Neuronal stem cell (in vitro differentiated cells): Measurements from ENCODE around the gene RAB35.

Experiments
- DNase-seq: peaks from one replicate; pipeline ENCODE4 v3.0.0-alpha.2; 2013; ENCODE audit warnings: low spot score
- H2AFZ ChIP-seq: one replicate; pipeline ENCODE4 v1.6.1; 2013; ENCODE audit warnings: mild to moderate bottlenecking, low read length, inconsistent platforms
- H2AK5ac ChIP-seq: 2 replicates; pipeline ENCODE4 v1.6.1; 2013; ENCODE audit warnings: low read depth, mild to moderate bottlenecking, inconsistent platforms, low read length, moderate library complexity, mixed read lengths
- H2BK120ac ChIP-seq: 2 replicates; pipeline ENCODE4 v1.6.1; 2013; ENCODE audit warnings: low read depth, mild to moderate bottlenecking, inconsistent platforms, low read length, moderate library complexity, mixed read lengths
- H2BK12ac ChIP-seq: one replicate; pipeline ENCODE4 v1.6.1; 2013; ENCODE audit warnings: low read length, inconsistent platforms
- H2BK15ac ChIP-seq: 2 replicates; pipeline ENCODE4 v1.6.1; 2013; ENCODE audit warnings: mild to moderate bottlenecking, low read length, inconsistent platforms, mixed read lengths
- H2BK5ac ChIP-seq: one replicate; pipeline ENCODE4 v1.6.1; 2013; ENCODE audit warnings: inconsistent platforms, mild to moderate bottlenecking, low read length, moderate library complexity
- H3K14ac ChIP-seq: one replicate; pipeline ENCODE4 v1.6.1; 2013; ENCODE audit warnings: low read length, inconsistent platforms
- H3K18ac ChIP-seq: 2 replicates; pipeline ENCODE4 v1.6.1; 2013; ENCODE audit warnings: low read length, inconsistent platforms
- H3K23ac ChIP-seq: 2 replicates; pipeline ENCODE4 v1.6.1; 2013; ENCODE audit warnings: low read depth, mild to moderate bottlenecking, mixed read lengths, low read length, inconsistent platforms; ENCODE audit not compliant: poor library complexity
- H3K27ac ChIP-seq: replicated peaks from 3 replicates; pipeline ENCODE4 v1.5.1; 2013; ENCODE audit warnings: low read length, inconsistent platforms
- H3K27me3 ChIP-seq, 3 experiments: 2 replicates each; pipeline ENCODE4 v1.6.1; 2013; ENCODE audit warnings: low read length in 3 of 3, mild to moderate bottlenecking in 2 of 3, inconsistent platforms in 1 of 3, low read depth in 1 of 3, mixed read lengths in 1 of 3, moderate library complexity in 1 of 3; ENCODE audit not compliant: control insufficient read depth in 3 of 3, insufficient read depth in 3 of 3
- H3K36me3 ChIP-seq, 2 donors: replicated peaks in 1 of 2; 2 replicates each; pipeline ENCODE4 v1.6.1; 2013; ENCODE audit warnings: low read length in 2 of 2; ENCODE audit not compliant: control insufficient read depth in 2 of 2, insufficient read depth in 2 of 2
- H3K4ac ChIP-seq: 2 replicates; pipeline ENCODE4 v1.6.1; 2013; ENCODE audit warnings: inconsistent platforms, mild to moderate bottlenecking, low read length, moderate library complexity
- H3K4me1 ChIP-seq, 2 donors: 1 replicate in 1 of 2; 2 replicates in 1 of 2; pipeline ENCODE4 v1.6.1; 2013; ENCODE audit warnings: low read length in 2 of 2, low read depth in 1 of 2; ENCODE audit not compliant: control insufficient read depth in 2 of 2, insufficient read depth in 1 of 2
- H3K4me2 ChIP-seq: one replicate; pipeline ENCODE4 v1.6.1; 2013; ENCODE audit warnings: mild to moderate bottlenecking, low read length, inconsistent platforms; ENCODE audit not compliant: insufficient read depth, poor library complexity, severe bottlenecking
- H3K4me3 ChIP-seq, 2 donors: 2 replicates each; pipeline ENCODE4 v1.5.1; 2013; ENCODE audit warnings: low read length in 2 of 2, mild to moderate bottlenecking in 2 of 2, inconsistent platforms in 1 of 2, moderate library complexity in 1 of 2
- H3K79me1 ChIP-seq: one replicate; pipeline ENCODE4 v1.6.1; 2013; ENCODE audit warnings: low read depth, mild to moderate bottlenecking, inconsistent platforms, low read length, moderate library complexity
- H3K9ac ChIP-seq: one replicate; pipeline ENCODE4 v1.6.1; 2013; ENCODE audit warnings: mild to moderate bottlenecking, low read depth, low read length, inconsistent platforms; ENCODE audit not compliant: poor library complexity
- H3K9me3 ChIP-seq, 2 donors: replicated peaks in 1 of 2; 2 replicates each; pipeline versions ENCODE3 to v1.6.1; 2013; ENCODE audit warnings: low read length in 2 of 2, mild to moderate bottlenecking in 2 of 2, inconsistent platforms in 1 of 2, low read depth in 1 of 2, mixed read lengths in 1 of 2, moderate library complexity in 1 of 2; ENCODE audit not compliant: control insufficient read depth in 2 of 2, insufficient read depth in 1 of 2
- H4K8ac ChIP-seq: one replicate; pipeline ENCODE4 v1.6.1; 2013; ENCODE audit warnings: low read depth, mild to moderate bottlenecking, inconsistent platforms, low read length, moderate library complexity
- H4K91ac ChIP-seq: one replicate; pipeline ENCODE4 v1.6.1; 2013; ENCODE audit warnings: low read length, low read depth, mild to moderate bottlenecking, inconsistent platforms; ENCODE audit not compliant: poor library complexity
- WGBS, 2 donors: extraction: QIAGEN DNeasy Blood & Tissue Kit; methylation state at CpG; one replicate each; pipeline ENCODE4 v1.1.7; 2013; ENCODE audit warnings: missing lambda C conversion rate in 2 of 2, mixed read lengths in 1 of 2; ENCODE audit not compliant: insufficient read length in 2 of 2, insufficient replicate concordance in 1 of 2; ENCODE audit errors: extremely low coverage in 2 of 2; 5-methylcytosine and 5-hydroxymethylcytosine counted together

RAB35 gene

DNA sequence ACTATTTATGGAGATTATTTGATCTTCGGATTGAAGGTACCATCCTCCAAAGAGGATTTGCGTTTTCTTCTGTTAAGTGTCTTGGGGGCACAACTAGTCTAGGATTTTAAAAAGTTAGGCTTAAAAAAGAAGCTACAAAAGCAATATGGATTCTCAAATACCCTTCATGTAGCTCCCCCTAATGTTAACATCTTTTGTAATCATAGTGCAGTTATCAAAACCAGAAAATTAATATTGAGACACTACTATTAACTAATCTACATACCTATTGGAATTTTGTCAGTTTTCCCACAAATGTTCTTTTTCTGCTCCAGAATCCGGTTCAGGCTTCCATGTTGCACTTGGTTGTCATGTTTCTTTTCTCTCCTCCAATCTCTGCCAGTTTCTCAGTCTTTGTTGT, 65.0 kb downstream of the RAB35 start:
- H2BK5ac ChIP-seq = no peak overlapping the region
- WGBS, 2 donors = no CpG with 5 or more reads among the region's 3 CpGs

DNA sequence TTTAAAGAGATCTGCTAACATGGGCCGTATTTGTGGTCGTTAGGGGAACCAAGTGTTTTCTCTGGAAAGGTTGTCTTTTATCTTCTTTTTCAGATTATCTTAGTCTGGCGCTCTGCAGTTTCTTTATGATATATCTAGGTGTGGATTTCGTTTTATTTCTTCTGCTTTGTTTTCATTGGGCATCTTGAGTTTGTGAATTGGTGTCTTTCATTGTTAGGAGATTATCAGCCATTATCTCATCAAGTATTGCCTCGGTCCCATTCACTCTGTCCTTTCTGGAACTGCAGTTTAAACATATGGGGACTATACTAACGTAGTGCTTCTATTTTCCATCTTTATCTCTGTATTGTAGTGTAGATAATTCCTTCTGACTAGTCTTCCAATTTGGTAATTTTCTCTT, 67.1 kb downstream of the RAB35 start:
- no peak overlapping the region for H3K4me2 ChIP-seq

More for the DNA sequence above, 65.0 kb downstream of the RAB35 start:
- H3K4me3 ChIP-seq = no peak overlapping the region
- H3K79me1 ChIP-seq = no peaks in the 10 kb centered on the region
- no peak overlapping the region for H3K27ac ChIP-seq
- H3K27me3 ChIP-seq = peaks cover 0 to 4% (median 0%) of the 10 kb centered on the region in 3 experiments
- H3K4ac ChIP-seq = no peak overlapping the region
- no peak overlapping the region for H3K9ac ChIP-seq
- no peak overlapping the region for H3K23ac ChIP-seq
- no peak overlapping the region for H2BK120ac ChIP-seq
- no peaks in the 10 kb centered on the region for H3K4me1 ChIP-seq
- no peak overlapping the region for H2AK5ac ChIP-seq
- no peak for DNase-seq
- no peak overlapping the region for H3K18ac ChIP-seq
- H2BK15ac ChIP-seq = no peak overlapping the region
- no peak overlapping the region for H3K4me2 ChIP-seq
- H4K8ac ChIP-seq = no peak overlapping the region
- no peak overlapping the region for H3K14ac ChIP-seq
- no peak overlapping the region for H2AFZ ChIP-seq
- no peaks in the 10 kb centered on the region for H3K36me3 ChIP-seq
- no peak overlapping the region for H2BK12ac ChIP-seq
- H4K91ac ChIP-seq = no peak overlapping the region
- no peaks in the 10 kb centered on the region for H3K9me3 ChIP-seq

DNA sequence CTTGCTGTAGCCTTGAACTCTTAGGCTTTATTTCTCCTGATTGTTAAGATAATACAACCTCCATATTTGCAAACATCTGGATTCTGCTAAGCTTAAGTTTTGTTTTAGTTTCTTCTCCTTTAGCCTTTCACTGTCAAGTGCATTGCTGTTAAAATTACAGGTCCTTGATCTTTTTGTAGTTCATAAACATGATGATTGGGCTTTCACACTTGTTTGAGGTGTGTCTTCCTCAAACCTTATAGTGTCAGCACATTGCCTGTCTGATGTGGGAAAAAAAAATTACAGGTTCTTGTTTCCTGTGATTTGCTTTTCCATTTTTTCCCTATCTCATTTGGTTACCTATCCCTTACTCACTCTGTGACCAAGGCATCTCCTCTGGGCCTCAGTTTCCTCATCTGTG, 68.3 kb downstream of the RAB35 start:
- Histone ChIP-seq H3K4me2 (no peak overlapping the region), H3K4me1 (no peaks in the 10 kb centered on the region), H2AFZ (no peak overlapping the region), H3K27me3 (peaks cover 0 to 4% (median 0%) of the 10 kb centered on the region in 3 experiments), H3K18ac (no peak overlapping the region), H4K8ac (no peak overlapping the region), H2BK12ac (no peak overlapping the region), H2BK5ac (no peak overlapping the region), H3K27ac (no peak overlapping the region), H4K91ac (no peak overlapping the region), H3K36me3 (no peaks in the 10 kb centered on the region), H2BK120ac (no peak overlapping the region), H3K9ac (no peak overlapping the region), H3K23ac (no peak overlapping the region), H2AK5ac (no peak overlapping the region), H3K4ac (no peak overlapping the region), H3K79me1 (no peaks in the 10 kb centered on the region), H3K9me3 (no peaks in the 10 kb centered on the region), H2BK15ac (no peak overlapping the region), H3K14ac (no peak overlapping the region), H3K4me3 (no peak overlapping the region)
- no peak for DNase-seq

More for the DNA sequence above, 67.1 kb downstream of the RAB35 start:
- Histone ChIP-seq H3K9me3 (no peaks in the 10 kb centered on the region), H3K4ac (no peak overlapping the region), H3K14ac (no peak overlapping the region), H3K36me3 (no peaks in the 10 kb centered on the region), H3K4me1 (no peaks in the 10 kb centered on the region), H2AFZ (no peak overlapping the region), H2AK5ac (no peak overlapping the region), H4K91ac (no peak overlapping the region), H2BK120ac (no peak overlapping the region), H3K79me1 (no peaks in the 10 kb centered on the region), H3K27ac (no peak overlapping the region), H2BK15ac (no peak overlapping the region), H3K18ac (no peak overlapping the region), H2BK12ac (no peak overlapping the region), H3K27me3 (peaks cover 0 to 4% (median 0%) of the 10 kb centered on the region in 3 experiments), H4K8ac (no peak overlapping the region), H2BK5ac (no peak overlapping the region), H3K4me3 (no peak overlapping the region), H3K23ac (no peak overlapping the region), H3K9ac (no peak overlapping the region)
- DNase-seq = no peak
- WGBS, 2 donors = no CpG with 5 or more reads among the region's 6 CpGs

DNA sequence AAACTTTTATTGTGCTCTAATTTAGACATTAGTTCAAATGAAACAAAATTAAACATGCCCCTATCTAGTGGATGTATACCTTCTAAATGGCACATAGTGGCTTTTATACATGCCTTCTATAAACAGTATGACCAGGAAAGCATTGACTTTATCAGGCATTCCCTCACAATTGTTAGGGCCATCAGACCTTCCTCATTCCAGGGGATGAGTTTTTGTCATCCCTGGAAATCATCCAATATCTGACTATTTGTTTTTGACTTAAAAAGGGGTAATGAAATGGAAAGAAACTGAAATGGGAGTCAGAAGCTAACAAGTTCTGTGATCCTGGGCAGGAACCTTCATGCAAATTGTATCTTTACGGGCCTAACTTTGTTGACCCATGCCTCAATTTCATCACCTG, 69.5 kb downstream of the RAB35 start:
- H3K79me1 ChIP-seq = no peaks in the 10 kb centered on the region
- no CpG with 5 or more reads among the region's 1 CpG for WGBS, 2 donors
- no peak overlapping the region for H3K9ac ChIP-seq
- no peaks in the 10 kb centered on the region for H3K36me3 ChIP-seq
- H4K8ac ChIP-seq = no peak overlapping the region
- H2BK12ac ChIP-seq = no peak overlapping the region
- no peak for DNase-seq
- no peak overlapping the region for H3K18ac ChIP-seq
- no peaks in the 10 kb centered on the region for H3K9me3 ChIP-seq
- H3K4me2 ChIP-seq = no peak overlapping the region
- H3K4ac ChIP-seq = no peak overlapping the region
- H2BK15ac ChIP-seq = no peak overlapping the region
- H3K23ac ChIP-seq = no peak overlapping the region
- H2BK5ac ChIP-seq = no peak overlapping the region
- no peak overlapping the region for H3K27ac ChIP-seq
- no peak overlapping the region for H2BK120ac ChIP-seq
- H2AFZ ChIP-seq = no peak overlapping the region
- H3K27me3 ChIP-seq = peaks cover 0 to 4% (median 0%) of the 10 kb centered on the region in 3 experiments
- no peak overlapping the region for H3K14ac ChIP-seq
- no peak overlapping the region for H4K91ac ChIP-seq
- H2AK5ac ChIP-seq = no peak overlapping the region
- no peaks in the 10 kb centered on the region for H3K4me1 ChIP-seq
- no peak overlapping the region for H3K4me3 ChIP-seq
